ENCODE data around the gene KLHDC4. TPM values are rescaled to one million over a fixed set of nuclear protein-coding genes. Genes with fewer than 3 reads are reported as not detected.

KLHDC4 gene
- total RNA-seq, 1 donor from 2014 or later: 29.8 TPM

GRCh38 chr16:87680272-87680644, 85.5 kb downstream of the KLHDC4 start:
- no peak overlapping the region for H3K4me3 Mint-ChIP-seq (ENCODE audit: unreplicated experiment)
- Histone ChIP-seq H3K27me3 (ENCODE audit: insufficient read depth, low read length) (peaks cover 4% of the 10 kb centered on the region), H2AFZ (ENCODE audit: low read depth, low read length) (no peak overlapping the region), H3K79me2 (ENCODE audit: insufficient read depth, low read length) (no peaks in the 10 kb centered on the region), H3K9ac (ENCODE audit: low read length) (no peak overlapping the region), H4K20me1 (ENCODE audit: insufficient read depth, low read length) (no peaks in the 10 kb centered on the region), H3K9me3 (ENCODE audit: insufficient read depth, low read depth, low read length) (no peaks in the 10 kb centered on the region), H3K36me3 (ENCODE audit: insufficient read depth, low read length) (no peaks in the 10 kb centered on the region), H3K27ac (ENCODE audit: low read depth, low read length) (no peak overlapping the region), H3K4me3 (ENCODE audit: insufficient read depth, low read depth, low read length) (no peak overlapping the region), H3K4me2 (ENCODE audit: low read length) (no peak overlapping the region), H3K4me1 (ENCODE audit: insufficient read depth, low read length) (peaks cover 9% of the 10 kb centered on the region)
- DNase-seq (ENCODE audit: low read depth) (no peak), FAIRE-seq (no peak)
- H3K9me3 Mint-ChIP-seq (ENCODE audit: unreplicated experiment): no peaks in the 10 kb centered on the region
- TF ChIP-seq CTCF (IDR thresholded peaks at IDR 0.05; ENCODE audit: insufficient read depth, low read depth, low read length): no peak
- no peak for TF ChIP-seq EZH2 (IDR thresholded peaks at IDR 0.05; ENCODE audit: insufficient read depth, low read length)
- H3K36me3 Mint-ChIP-seq (ENCODE audit: low read depth, unreplicated experiment): no peaks in the 10 kb centered on the region
- peaks cover 10% of the 10 kb centered on the region for H3K27me3 Mint-ChIP-seq (ENCODE audit: low read depth, unreplicated experiment)
- H3K4me1 Mint-ChIP-seq (ENCODE audit: low read depth, unreplicated experiment): peaks cover 3% of the 10 kb centered on the region
- H3K27ac Mint-ChIP-seq (ENCODE audit: unreplicated experiment): no peak overlapping the region

- Histone ChIP-seq H3K27me3 (ENCODE audit: insufficient read depth, low read length) (peaks cover 4% of the 10 kb centered on the region), H3K4me2 (ENCODE audit: low read length) (no peak overlapping the region), H3K4me3 (ENCODE audit: insufficient read depth, low read depth, low read length) (no peak overlapping the region), H3K9ac (ENCODE audit: low read length) (no peak overlapping the region), H3K36me3 (ENCODE audit: insufficient read depth, low read length) (no peaks in the 10 kb centered on the region), H4K20me1 (ENCODE audit: insufficient read depth, low read length) (no peaks in the 10 kb centered on the region), H3K9me3 (ENCODE audit: insufficient read depth, low read depth, low read length) (no peaks in the 10 kb centered on the region), H3K27ac (ENCODE audit: low read depth, low read length) (no peak overlapping the region), H2AFZ (ENCODE audit: low read depth, low read length) (no peak overlapping the region), H3K79me2 (ENCODE audit: insufficient read depth, low read length) (no peaks in the 10 kb centered on the region), H3K4me1 (ENCODE audit: insufficient read depth, low read length) (peaks cover 9% of the 10 kb centered on the region)
- Mint-ChIP-seq H3K4me1 (ENCODE audit: low read depth, unreplicated experiment) (peaks cover 3% of the 10 kb centered on the region), H3K4me3 (ENCODE audit: unreplicated experiment) (no peak overlapping the region), H3K27ac (ENCODE audit: unreplicated experiment) (no peak overlapping the region), H3K27me3 (ENCODE audit: low read depth, unreplicated experiment) (peaks cover 10% of the 10 kb centered on the region), H3K36me3 (ENCODE audit: low read depth, unreplicated experiment) (no peaks in the 10 kb centered on the region), H3K9me3 (ENCODE audit: unreplicated experiment) (no peaks in the 10 kb centered on the region)
- TF ChIP-seq EZH2 (IDR thresholded peaks at IDR 0.05; ENCODE audit: insufficient read depth, low read length): no peak
- TF ChIP-seq CTCF (IDR thresholded peaks at IDR 0.05; ENCODE audit: insufficient read depth, low read depth, low read length): no peak
- FAIRE-seq: no peak
- no peak for DNase-seq (ENCODE audit: low read depth)
Measured at GRCh38 chr16:87679593-87680271, 86.1 kb downstream of the KLHDC4 start.

GRCh38 chr16:87678618-87679017, 87.2 kb downstream of the KLHDC4 start:
- Histone ChIP-seq H3K9ac (ENCODE audit: low read length) (no peak overlapping the region), H3K79me2 (ENCODE audit: insufficient read depth, low read length) (no peaks in the 10 kb centered on the region), H3K4me1 (ENCODE audit: insufficient read depth, low read length) (peaks cover 9% of the 10 kb centered on the region), H4K20me1 (ENCODE audit: insufficient read depth, low read length) (no peaks in the 10 kb centered on the region), H3K27me3 (ENCODE audit: insufficient read depth, low read length) (peaks cover 8% of the 10 kb centered on the region), H3K36me3 (ENCODE audit: insufficient read depth, low read length) (no peaks in the 10 kb centered on the region), H3K4me3 (ENCODE audit: insufficient read depth, low read depth, low read length) (no peak overlapping the region), H2AFZ (ENCODE audit: low read depth, low read length) (no peak overlapping the region), H3K27ac (ENCODE audit: low read depth, low read length) (no peak overlapping the region), H3K9me3 (ENCODE audit: insufficient read depth, low read depth, low read length) (no peaks in the 10 kb centered on the region), H3K4me2 (ENCODE audit: low read length) (no peak overlapping the region)
- peaks cover 3% of the 10 kb centered on the region for H3K4me1 Mint-ChIP-seq (ENCODE audit: low read depth, unreplicated experiment)
- no peak for TF ChIP-seq CTCF (IDR thresholded peaks at IDR 0.05; ENCODE audit: insufficient read depth, low read depth, low read length)
- no peak for TF ChIP-seq EZH2 (IDR thresholded peaks at IDR 0.05; ENCODE audit: insufficient read depth, low read length)
- H3K4me3 Mint-ChIP-seq (ENCODE audit: unreplicated experiment): no peak overlapping the region
- DNase-seq (ENCODE audit: low read depth) (no peak), FAIRE-seq (no peak)
- peaks cover 10% of the 10 kb centered on the region for H3K27me3 Mint-ChIP-seq (ENCODE audit: low read depth, unreplicated experiment)
- no peaks in the 10 kb centered on the region for H3K9me3 Mint-ChIP-seq (ENCODE audit: unreplicated experiment)
- H3K27ac Mint-ChIP-seq (ENCODE audit: unreplicated experiment): no peak overlapping the region
- no peaks in the 10 kb centered on the region for H3K36me3 Mint-ChIP-seq (ENCODE audit: low read depth, unreplicated experiment)

Measured in astrocyte (in vitro differentiated cells and primary cell).